ENCODE results near the gene SND1. TPM values are rescaled to one million over a fixed set of nuclear protein-coding genes. Genes with fewer than 3 reads are reported as not detected.

The SND1 gene
- total RNA-seq, 1 donor: 80.2 TPM

DNA sequence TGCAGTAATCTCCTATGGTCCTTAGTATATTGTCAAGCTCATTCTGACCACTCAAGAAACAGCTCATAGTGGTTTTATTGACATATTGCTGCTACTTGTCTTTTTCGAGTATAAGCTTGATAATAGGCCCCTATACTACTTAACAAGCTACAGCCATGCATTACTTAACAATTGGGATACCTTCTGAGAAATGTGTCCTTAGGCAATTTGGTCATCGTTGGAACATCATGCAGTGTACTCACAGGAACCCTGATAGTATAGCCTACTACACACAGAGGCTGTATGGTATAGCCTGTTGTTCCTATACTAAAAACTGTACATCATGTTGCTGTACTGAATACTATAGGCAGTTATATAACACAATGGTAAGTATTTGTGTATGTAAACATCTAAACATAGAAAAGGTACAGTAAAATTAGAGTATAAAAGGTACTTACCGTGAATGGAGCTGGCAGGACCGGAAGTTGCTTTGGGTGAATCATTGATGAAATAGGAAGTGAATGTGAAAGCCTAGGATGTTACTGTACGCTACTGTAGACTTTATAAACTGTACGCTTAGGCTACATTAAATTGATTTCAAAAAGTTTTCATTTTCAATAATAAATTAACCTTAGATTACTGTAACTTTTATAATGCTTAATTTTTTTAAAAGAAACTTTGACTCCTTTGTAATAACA lies 218.4 kb downstream of the SND1 start:
- no peaks in the 10 kb centered on the region for H3K27me3 ChIP-seq (ENCODE audit: insufficient read depth, low read length)
- H3K4me3 ChIP-seq (ENCODE audit: low read length): no peak overlapping the region
- H3K4me1 ChIP-seq (ENCODE audit: insufficient read depth, low read length): peaks cover 13% of the 10 kb centered on the region
- H3K9me3 ChIP-seq (ENCODE audit: low read depth, low read length): no peaks in the 10 kb centered on the region

DNA sequence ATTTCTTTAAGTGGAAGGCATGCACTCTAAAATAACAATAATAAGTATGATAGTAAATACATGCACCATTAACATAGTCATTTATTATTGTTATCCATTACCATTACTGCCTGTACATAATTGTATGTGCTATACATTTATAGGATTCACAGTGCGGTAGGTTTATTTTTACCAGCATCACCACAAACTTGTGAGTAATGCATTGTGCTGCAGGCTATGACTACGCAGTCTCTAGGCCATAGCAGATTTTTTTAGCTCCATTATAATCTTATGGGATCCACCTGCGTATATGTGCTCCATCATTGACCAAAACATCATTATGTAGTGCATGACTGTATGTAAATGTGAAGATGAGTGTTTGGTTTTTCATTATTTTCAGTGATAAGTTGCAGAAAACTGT lies 219.2 kb downstream of the SND1 start:
- no peak overlapping the region for H3K4me3 ChIP-seq (ENCODE audit: low read length)
- no peaks in the 10 kb centered on the region for H3K27me3 ChIP-seq (ENCODE audit: insufficient read depth, low read length)
- H3K4me1 ChIP-seq (ENCODE audit: insufficient read depth, low read length): peaks cover 19% of the 10 kb centered on the region
- H3K9me3 ChIP-seq (ENCODE audit: low read depth, low read length): no peaks in the 10 kb centered on the region

DNA sequence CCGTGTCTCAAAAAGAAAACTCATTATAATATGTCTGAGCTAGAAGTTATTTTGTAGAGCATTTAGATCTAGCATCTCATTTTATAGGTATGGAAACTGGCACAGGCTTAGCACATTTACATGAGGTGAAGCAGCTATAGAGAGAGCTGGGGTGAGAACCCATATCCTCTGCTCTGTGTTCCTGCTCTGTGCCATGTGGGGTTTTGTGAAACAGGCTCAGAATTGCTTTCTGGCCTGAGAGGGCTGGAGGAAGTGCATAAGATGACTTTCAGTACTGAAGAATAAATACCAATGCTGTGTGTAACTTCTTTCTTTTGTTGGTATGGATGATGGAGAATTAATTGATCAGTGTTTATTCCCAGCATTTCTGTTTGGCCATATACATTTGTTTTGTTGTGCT lies 220.1 kb downstream of the SND1 start:
- H3K4me1 ChIP-seq (ENCODE audit: insufficient read depth, low read length): peaks cover 27% of the 10 kb centered on the region
- H3K27me3 ChIP-seq (ENCODE audit: insufficient read depth, low read length): no peaks in the 10 kb centered on the region
- H3K9me3 ChIP-seq (ENCODE audit: low read depth, low read length): no peaks in the 10 kb centered on the region
- H3K4me3 ChIP-seq (ENCODE audit: low read length): no peak overlapping the region

DNA sequence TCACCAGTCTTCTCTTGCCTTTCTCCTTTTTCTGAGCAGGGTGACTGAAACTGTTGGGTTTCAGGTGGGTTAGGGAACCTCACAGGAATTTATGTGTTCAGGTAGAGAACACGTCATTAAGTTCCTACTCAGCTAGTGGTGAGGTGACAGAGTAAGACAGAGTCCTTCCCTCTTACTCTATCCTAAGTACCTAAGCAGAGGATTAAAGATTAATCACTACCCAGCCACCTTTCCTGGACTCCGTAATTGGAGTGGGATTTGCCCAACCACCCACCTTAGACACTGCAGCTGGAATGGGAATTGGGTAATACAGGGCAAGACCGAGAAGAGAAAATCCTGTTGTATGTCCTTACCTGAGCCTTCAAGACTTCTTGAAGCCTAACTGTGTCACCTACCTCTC lies 221.2 kb downstream of the SND1 start:
- H3K4me1 ChIP-seq (ENCODE audit: insufficient read depth, low read length): peaks cover 37% of the 10 kb centered on the region
- H3K27me3 ChIP-seq (ENCODE audit: insufficient read depth, low read length): no peaks in the 10 kb centered on the region
- H3K9me3 ChIP-seq (ENCODE audit: low read depth, low read length): no peaks in the 10 kb centered on the region
- H3K4me3 ChIP-seq (ENCODE audit: low read length): no peak overlapping the region

DNA sequence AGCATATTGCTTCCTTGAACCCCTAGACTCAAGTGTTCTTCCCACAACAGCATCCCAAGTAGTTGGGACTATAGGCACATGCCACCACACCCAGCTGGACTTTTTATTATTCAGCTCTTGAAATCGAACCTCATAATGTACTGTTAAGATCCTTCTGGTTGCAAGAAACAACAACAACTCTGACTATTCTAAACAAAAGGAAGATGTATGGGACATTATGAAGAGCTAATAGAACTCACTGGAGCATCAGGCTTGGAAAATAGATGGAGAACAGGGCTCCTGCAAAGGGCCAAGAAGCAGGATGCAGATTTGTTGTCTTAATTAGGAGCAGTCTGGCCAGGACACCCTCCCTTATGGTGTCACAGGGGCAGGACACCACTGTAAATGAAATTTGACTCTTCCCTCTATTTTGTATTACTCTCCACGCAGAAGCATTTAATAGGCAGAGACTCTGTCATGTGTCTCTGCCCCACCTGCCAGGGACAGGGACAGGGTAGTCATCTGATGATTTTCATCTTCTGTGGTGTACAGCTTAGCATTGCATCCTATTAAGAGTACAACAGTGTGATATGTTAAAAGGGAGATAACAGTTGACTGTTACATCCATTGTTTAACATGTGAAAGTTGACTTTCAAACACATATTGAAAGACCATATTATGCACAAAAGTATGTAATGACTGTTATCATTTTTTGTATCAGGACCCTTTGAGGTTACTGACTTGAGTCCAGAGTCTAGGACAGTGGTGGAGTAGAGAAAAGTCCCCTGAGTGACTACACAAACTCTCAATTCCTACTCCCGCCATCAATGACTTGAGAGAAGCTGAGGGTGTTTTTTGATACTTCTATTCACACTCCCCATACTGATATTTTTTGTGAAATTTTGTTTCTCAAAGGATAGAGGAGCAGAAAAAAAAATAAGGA lies 222.0 kb downstream of the SND1 start:
- Histone ChIP-seq H3K4me3 (ENCODE audit: low read length) (no peak overlapping the region), H3K27me3 (ENCODE audit: insufficient read depth, low read length) (no peaks in the 10 kb centered on the region), H3K9me3 (ENCODE audit: low read depth, low read length) (no peaks in the 10 kb centered on the region), H3K4me1 (ENCODE audit: insufficient read depth, low read length) (peaks cover 40% of the 10 kb centered on the region)

DNA sequence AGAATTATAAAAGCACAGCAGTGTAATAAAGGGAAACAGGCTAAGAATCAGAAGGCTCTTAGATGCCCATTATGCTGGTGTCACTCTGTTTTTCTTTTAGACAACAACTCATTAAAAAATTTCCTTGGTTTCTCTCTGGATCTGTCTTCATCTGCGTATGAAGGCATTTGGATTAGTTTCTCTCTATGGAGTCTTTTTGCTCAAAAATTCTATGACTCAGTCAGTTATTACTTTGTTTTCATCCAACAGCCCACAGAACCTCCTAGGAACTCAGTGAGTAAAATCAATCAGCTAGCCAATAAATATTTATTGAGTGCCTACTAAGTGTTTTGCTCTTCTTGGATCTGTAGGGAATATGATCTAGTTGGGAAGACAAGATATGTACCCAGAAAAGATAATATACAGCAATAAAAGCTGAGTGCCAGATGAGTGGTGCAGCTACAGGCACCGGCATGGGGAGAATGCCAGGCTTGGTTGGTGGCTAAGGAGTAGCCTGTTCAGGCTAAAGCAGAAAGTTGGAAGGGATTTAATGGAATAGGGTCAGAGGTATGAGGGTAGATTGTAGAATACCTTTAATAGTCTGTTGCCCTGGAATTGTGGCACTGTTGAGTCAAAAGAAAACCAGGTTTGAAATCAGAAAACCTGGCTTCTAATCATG lies 223.1 kb downstream of the SND1 start:
- Histone ChIP-seq H3K4me1 (ENCODE audit: insufficient read depth, low read length) (peaks cover 40% of the 10 kb centered on the region), H3K27me3 (ENCODE audit: insufficient read depth, low read length) (no peaks in the 10 kb centered on the region), H3K9me3 (ENCODE audit: low read depth, low read length) (no peaks in the 10 kb centered on the region), H3K4me3 (ENCODE audit: low read length) (no peak overlapping the region)

DNA sequence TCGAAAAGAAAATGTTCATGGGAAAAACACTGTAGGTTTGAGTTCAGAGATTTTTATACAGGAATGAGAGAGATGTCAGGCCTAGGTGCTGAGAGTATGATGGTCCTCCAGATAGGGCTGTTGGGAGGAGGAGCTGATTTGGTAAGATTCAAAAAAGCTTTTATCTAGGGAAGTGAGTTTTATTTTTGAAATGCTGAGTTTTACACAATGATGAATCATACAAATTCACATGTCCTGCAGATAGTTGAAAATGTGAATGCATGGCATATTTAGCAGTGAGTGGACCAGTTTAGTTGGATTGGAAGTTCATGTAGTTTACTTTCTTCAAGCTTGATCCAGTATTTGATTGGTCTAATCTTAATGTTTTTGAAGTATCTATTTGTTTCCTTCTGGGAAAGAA lies 224.4 kb downstream of the SND1 start:
- no peaks in the 10 kb centered on the region for H3K9me3 ChIP-seq (ENCODE audit: low read depth, low read length)
- H3K4me3 ChIP-seq (ENCODE audit: low read length): no peak overlapping the region
- H3K27me3 ChIP-seq (ENCODE audit: insufficient read depth, low read length): no peaks in the 10 kb centered on the region
- peaks cover 40% of the 10 kb centered on the region for H3K4me1 ChIP-seq (ENCODE audit: insufficient read depth, low read length)

DNA sequence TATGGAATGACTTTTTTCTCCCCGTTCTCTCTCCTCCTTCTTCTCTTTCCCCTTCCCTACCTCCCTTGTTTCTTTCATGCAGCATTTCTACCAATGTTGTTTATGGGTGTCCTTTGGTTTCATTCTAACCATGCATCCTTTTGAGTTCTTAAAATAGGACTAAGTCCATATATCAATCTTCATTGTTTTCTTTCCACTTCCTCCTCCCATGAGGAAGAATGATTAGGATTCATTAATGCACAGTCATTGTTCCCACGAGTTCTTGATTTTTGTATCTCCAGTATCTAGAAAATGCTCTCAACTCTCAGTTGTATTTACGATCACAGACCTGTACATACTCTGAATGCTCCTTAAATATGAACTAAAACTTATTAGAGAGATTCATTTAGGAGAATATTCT lies 226.0 kb downstream of the SND1 start:
- no peaks in the 10 kb centered on the region for H3K9me3 ChIP-seq (ENCODE audit: low read depth, low read length)
- no peaks in the 10 kb centered on the region for H3K27me3 ChIP-seq (ENCODE audit: insufficient read depth, low read length)
- peaks cover 33% of the 10 kb centered on the region for H3K4me1 ChIP-seq (ENCODE audit: insufficient read depth, low read length)
- H3K4me3 ChIP-seq (ENCODE audit: low read length): no peak overlapping the region

DNA sequence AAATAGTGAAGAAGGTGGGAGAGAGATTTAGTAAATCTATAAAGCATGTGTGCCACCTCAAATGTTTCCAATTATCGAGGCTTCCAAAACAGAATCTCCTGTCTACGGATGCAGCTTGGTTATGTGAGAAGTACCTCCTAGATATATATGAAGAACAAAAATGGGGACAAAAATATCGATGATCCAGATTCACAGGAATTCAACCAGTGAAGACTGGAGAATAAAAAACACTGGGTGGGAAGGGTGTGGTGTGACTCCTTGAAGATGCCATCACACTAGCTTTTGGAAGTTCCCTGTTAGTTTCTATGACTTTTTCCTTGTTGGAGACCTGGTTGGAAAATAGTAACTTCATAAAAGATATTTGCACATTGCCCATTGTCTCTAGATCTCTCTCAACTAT lies 226.8 kb downstream of the SND1 start:
- Histone ChIP-seq H3K4me3 (ENCODE audit: low read length) (no peak overlapping the region), H3K4me1 (ENCODE audit: insufficient read depth, low read length) (peaks cover 33% of the 10 kb centered on the region), H3K27me3 (ENCODE audit: insufficient read depth, low read length) (no peaks in the 10 kb centered on the region), H3K9me3 (ENCODE audit: low read depth, low read length) (no peaks in the 10 kb centered on the region)

DNA sequence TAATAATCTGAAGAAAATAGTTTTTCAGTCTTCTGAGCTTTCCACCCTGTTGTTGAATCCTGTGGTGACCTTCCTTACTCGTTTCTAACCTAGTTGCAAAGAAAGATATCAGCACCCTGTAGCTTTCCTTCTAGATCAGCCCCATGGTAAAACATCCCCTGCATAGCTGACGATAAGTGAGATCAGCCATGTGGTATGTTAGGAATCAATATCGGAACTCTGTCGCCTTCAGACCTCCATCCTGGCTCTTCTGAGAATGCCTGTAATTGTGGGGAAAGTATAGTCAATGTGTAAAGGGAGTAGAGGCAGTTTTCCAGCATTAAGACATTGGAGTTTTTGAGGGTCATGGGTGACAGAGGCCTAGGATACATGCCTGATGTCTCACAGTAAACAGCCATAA lies 227.4 kb downstream of the SND1 start:
- Histone ChIP-seq H3K27me3 (ENCODE audit: insufficient read depth, low read length) (no peaks in the 10 kb centered on the region), H3K4me3 (ENCODE audit: low read length) (no peak overlapping the region), H3K4me1 (ENCODE audit: insufficient read depth, low read length) (peaks cover 33% of the 10 kb centered on the region), H3K9me3 (ENCODE audit: low read depth, low read length) (no peaks in the 10 kb centered on the region)

DNA sequence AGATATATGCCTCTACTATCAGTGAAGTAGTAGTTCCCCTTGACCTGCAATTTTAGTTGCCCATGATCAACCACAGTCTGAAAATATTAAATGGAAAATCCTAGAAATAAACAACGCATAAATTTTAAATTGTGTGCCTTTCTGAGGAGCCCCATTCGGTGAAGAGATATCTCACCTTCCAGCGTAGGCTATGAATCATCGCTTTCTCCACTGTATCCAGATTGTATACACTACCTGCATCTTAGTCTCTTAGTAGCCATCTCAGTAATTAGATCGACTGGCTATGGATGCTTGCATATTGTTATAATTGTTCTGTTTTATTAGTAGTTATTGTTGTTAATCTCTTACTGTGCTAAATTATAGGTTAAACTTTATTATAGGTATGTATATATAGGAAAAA lies 227.9 kb downstream of the SND1 start:
- no peak overlapping the region for H3K4me3 ChIP-seq (ENCODE audit: low read length)
- no peaks in the 10 kb centered on the region for H3K27me3 ChIP-seq (ENCODE audit: insufficient read depth, low read length)
- H3K9me3 ChIP-seq (ENCODE audit: low read depth, low read length): no peaks in the 10 kb centered on the region
- H3K4me1 ChIP-seq (ENCODE audit: insufficient read depth, low read length): peaks cover 33% of the 10 kb centered on the region

DNA sequence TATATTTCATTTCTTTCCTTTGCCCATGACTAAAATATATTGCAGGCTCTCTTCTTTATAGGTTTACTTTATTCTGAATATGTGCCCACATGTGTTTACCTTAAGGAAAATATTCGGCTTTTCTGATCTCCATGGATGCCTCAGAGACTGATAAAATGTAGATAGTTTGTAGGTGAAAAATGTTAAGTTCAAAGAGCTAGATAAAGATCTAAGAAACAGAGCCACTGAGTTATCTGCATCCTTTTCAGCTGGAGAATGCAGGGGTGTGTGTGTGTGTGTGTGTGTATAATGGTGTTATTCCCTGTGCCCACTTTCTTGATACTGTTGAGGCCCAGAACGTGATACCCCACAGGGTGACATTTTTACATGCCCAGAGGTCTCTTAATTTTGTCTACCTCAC lies 228.5 kb downstream of the SND1 start:
- H3K4me1 ChIP-seq (ENCODE audit: insufficient read depth, low read length): peaks cover 28% of the 10 kb centered on the region
- no peak overlapping the region for H3K4me3 ChIP-seq (ENCODE audit: low read length)
- no peaks in the 10 kb centered on the region for H3K27me3 ChIP-seq (ENCODE audit: insufficient read depth, low read length)

DNA sequence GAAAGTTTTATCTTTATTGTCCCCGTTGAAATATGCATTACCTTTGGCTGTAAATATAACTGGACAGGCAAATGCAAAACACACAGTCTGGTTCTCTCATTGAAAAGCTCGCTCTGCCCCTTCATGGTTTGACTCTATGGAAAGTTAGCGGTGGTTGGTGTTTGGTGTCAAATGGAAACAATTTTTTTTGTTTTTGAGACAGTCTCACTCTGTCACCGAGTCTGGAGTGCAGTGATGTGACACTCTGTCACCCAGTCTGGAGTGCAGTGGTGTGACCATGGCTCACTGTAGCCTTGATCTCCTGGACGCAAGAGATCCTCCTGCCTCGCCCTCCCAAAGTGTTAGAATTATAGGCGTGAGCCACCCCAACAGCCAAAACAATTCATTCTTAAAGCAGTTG lies 229.6 kb downstream of the SND1 start:
- H3K4me3 ChIP-seq (ENCODE audit: low read length): no peak overlapping the region
- no peaks in the 10 kb centered on the region for H3K27me3 ChIP-seq (ENCODE audit: insufficient read depth, low read length)
- no peaks in the 10 kb centered on the region for H3K9me3 ChIP-seq (ENCODE audit: low read depth, low read length)
- peaks cover 17% of the 10 kb centered on the region for H3K4me1 ChIP-seq (ENCODE audit: insufficient read depth, low read length)

More for the DNA sequence above, 228.5 kb downstream of the SND1 start:
- no peaks in the 10 kb centered on the region for H3K9me3 ChIP-seq (ENCODE audit: low read depth, low read length)

DNA sequence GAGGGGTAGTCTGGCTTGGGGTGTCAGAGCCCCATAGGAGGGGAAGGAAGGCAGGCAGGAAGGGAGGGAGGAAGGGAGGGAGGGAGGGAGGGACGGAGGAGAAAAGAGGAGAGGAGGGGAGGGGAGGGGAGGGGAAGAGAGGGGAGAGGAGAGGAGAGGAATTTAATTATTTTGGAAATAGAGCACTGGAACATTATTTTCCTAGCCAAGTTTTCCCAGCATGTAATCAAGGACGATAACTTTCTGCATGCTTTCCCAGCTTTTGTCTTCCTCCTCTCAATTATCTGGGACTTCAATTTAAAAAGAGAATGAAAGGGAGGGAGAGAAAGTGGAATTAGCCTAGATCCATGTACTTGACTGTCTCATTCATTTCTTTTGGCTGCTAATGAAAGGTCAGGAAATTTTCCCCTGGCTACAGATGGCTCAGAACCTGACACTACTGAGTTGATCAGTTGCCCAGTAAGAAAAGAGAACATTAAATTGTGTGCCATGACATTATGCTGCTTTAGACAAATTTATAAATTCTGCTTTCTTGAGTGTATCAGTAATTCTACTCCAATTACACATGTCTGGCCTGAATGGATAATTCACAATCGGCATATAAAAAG lies 230.4 kb downstream of the SND1 start:
- no peaks in the 10 kb centered on the region for H3K27me3 ChIP-seq (ENCODE audit: insufficient read depth, low read length)
- H3K4me1 ChIP-seq (ENCODE audit: insufficient read depth, low read length): peaks cover 10% of the 10 kb centered on the region
- no peak overlapping the region for H3K4me3 ChIP-seq (ENCODE audit: low read length)
- no peaks in the 10 kb centered on the region for H3K9me3 ChIP-seq (ENCODE audit: low read depth, low read length)

DNA sequence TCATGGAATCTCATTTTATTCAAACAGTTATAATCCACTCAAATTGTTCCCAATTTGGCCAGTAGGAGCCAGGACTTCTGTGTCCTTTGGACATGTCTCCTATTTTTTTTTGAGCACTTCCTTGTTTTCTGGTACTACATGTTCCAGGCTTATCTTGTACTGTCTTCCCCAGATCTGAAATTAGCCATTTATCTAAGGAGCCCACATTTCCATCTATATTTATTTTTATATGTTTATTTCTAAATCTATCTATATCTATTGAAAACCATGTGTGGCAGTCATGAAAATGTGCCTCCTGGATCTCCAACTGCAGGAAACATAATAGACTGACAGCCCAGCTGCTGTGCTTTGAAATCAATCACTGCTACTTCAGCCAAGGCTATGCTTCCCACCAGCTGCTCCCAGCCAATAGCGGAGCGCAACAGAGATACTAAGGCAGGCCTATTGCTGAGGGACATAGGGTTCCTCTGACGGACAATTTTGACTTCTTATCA lies 232.1 kb downstream of the SND1 start:
- no peaks in the 10 kb centered on the region for H3K4me1 ChIP-seq (ENCODE audit: insufficient read depth, low read length)
- no peaks in the 10 kb centered on the region for H3K27me3 ChIP-seq (ENCODE audit: insufficient read depth, low read length)
- H3K4me3 ChIP-seq (ENCODE audit: low read length): no peak overlapping the region
- no peaks in the 10 kb centered on the region for H3K9me3 ChIP-seq (ENCODE audit: low read depth, low read length)
